Karpas-422 (cell line): Measurements from ENCODE around the gene NXPH2. TPM values are rescaled to one million over a fixed set of nuclear protein-coding genes. Genes with fewer than 3 reads are reported as not detected.

Experiments used
- DNase-seq: peaks from one replicate; pipeline ENCODE4 v3.0.0-alpha.2; 2015
- H2AFZ ChIP-seq: fragments of 200-600 bp; sonication (generic); 2 replicates; pipeline ENCODE4 v1.6.1; 2014; ENCODE audit warnings: antibody characterized with exemption, low read length, mixed read lengths
- H3K27ac ChIP-seq: fragments of 200-600 bp; sonication (generic); 2 replicates; pipeline ENCODE4 v1.5.1; 2014; ENCODE audit warnings: mild to moderate bottlenecking, low read length, moderate library complexity
- H3K27me3 ChIP-seq: fragments of 200-600 bp; sonication (generic); 2 replicates; pipeline ENCODE4 v1.6.1; 2014; ENCODE audit warnings: low read length, mixed read lengths
- H3K36me3 ChIP-seq: fragments of 200-600 bp; sonication (generic); 2 replicates; pipeline ENCODE4 v1.6.1; 2014; ENCODE audit warnings: low read length, mixed read lengths; ENCODE audit not compliant: insufficient read depth
- H3K4me1 ChIP-seq: fragments of 200-600 bp; sonication (generic); 2 replicates; pipeline ENCODE4 v1.6.1; 2014; ENCODE audit warnings: mild to moderate bottlenecking, low read length, mixed read lengths
- H3K4me2 ChIP-seq: fragments of 200-600 bp; sonication (generic); 2 replicates; pipeline ENCODE4 v1.6.1; 2014; ENCODE audit warnings: low read length, low read depth, mild to moderate bottlenecking; ENCODE audit not compliant: poor library complexity, severe bottlenecking
- H3K4me3 ChIP-seq: fragments of 200-600 bp; sonication (generic); 2 replicates; pipeline ENCODE4 v1.5.1; 2014; ENCODE audit warnings: mild to moderate bottlenecking, antibody characterized with exemption, low read length, mixed read lengths
- H3K79me2 ChIP-seq: fragments of 200-600 bp; sonication (generic); 2 replicates; pipeline ENCODE4 v1.6.1; 2014; ENCODE audit warnings: mild to moderate bottlenecking, low read length, mixed read lengths
- H3K9ac ChIP-seq: fragments of 200-600 bp; sonication (generic); 2 replicates; pipeline ENCODE4 v1.6.0; 2014; ENCODE audit warnings: low read length
- H3K9me2 ChIP-seq: fragments of 200-600 bp; sonication (generic), shearing (Covaris generic); replicated peaks from 2 replicates; pipeline ENCODE4 v1.6.0; 2014; ENCODE audit warnings: mild to moderate bottlenecking, low read length, moderate library complexity; ENCODE audit not compliant: insufficient read depth
- H3K9me3 ChIP-seq: fragments of 300-700, 200-600 bp; sonication (generic); 2 replicates; pipeline ENCODE4 v1.6.1; 2014; ENCODE audit warnings: low read length, mixed read lengths
- H4K20me1 ChIP-seq: fragments of 200-600 bp; sonication (generic); 2 replicates; pipeline ENCODE4 v1.6.1; 2014; ENCODE audit warnings: mild to moderate bottlenecking, antibody characterized with exemption, low read length, low read depth; ENCODE audit not compliant: insufficient read depth
- total RNA-seq: library from RNA; depleted of rRNA; stranded (reverse); fragments of >200 nt; shearing (Covaris generic); gene quantifications from 2 replicates; pipeline ENCODE4 v1.2.3, GENCODE V29; 2014; ENCODE audit warnings: low replicate concordance

The NXPH2 gene
- total RNA-seq, 1 experiment from 2014 or later: not detected

GRCh38 chr2:138771534-138771933 is 8.7 kb downstream of the NXPH2 start:
- Histone ChIP-seq H3K27ac (no peak overlapping the region), H3K9ac (no peak overlapping the region), H3K4me1 (no peaks in the 10 kb centered on the region), H3K4me2 (no peak overlapping the region), H3K36me3 (no peaks in the 10 kb centered on the region), H3K4me3 (no peak overlapping the region), H3K9me3 (no peaks in the 10 kb centered on the region), H3K79me2 (no peaks in the 10 kb centered on the region), H3K9me2 (no peaks in the 10 kb centered on the region), H4K20me1 (no peaks in the 10 kb centered on the region), H3K27me3 (0 out of 2 replicates have a peak, but pooled peaks cover 2% of the 10 kb centered on the region), H2AFZ (no peak overlapping the region)
- no peak for DNase-seq

- Histone ChIP-seq H4K20me1 (no peaks in the 10 kb centered on the region), H3K9me2 (no peaks in the 10 kb centered on the region), H2AFZ (no peak overlapping the region), H3K9ac (no peak overlapping the region), H3K9me3 (no peaks in the 10 kb centered on the region), H3K27ac (no peak overlapping the region), H3K4me3 (no peak overlapping the region), H3K79me2 (no peaks in the 10 kb centered on the region), H3K4me2 (no peak overlapping the region), H3K27me3 (no peaks in the 10 kb centered on the region), H3K4me1 (no peaks in the 10 kb centered on the region), H3K36me3 (no peaks in the 10 kb centered on the region)
- no peak for DNase-seq
Observed at GRCh38 chr2:138767101-138767500, 13.1 kb downstream of the NXPH2 start.

- no peak for DNase-seq
- no peaks in the 10 kb centered on the region for H3K36me3 ChIP-seq
- H3K9me2 ChIP-seq: no peaks in the 10 kb centered on the region
- H3K9me3 ChIP-seq: no peaks in the 10 kb centered on the region
- H3K4me2 ChIP-seq: no peak overlapping the region
- no peak overlapping the region for H3K27ac ChIP-seq
- no peaks in the 10 kb centered on the region for H4K20me1 ChIP-seq
- no peak overlapping the region for H3K9ac ChIP-seq
- no peak overlapping the region for H3K4me3 ChIP-seq
- no peaks in the 10 kb centered on the region for H3K4me1 ChIP-seq
- no peak overlapping the region for H2AFZ ChIP-seq
- no peaks in the 10 kb centered on the region for H3K27me3 ChIP-seq
- H3K79me2 ChIP-seq: no peaks in the 10 kb centered on the region
Observed at GRCh38 chr2:138766464-138766863, 13.7 kb downstream of the NXPH2 start.

- Histone ChIP-seq H3K9me2 (no peaks in the 10 kb centered on the region), H3K79me2 (no peaks in the 10 kb centered on the region), H3K4me1 (no peaks in the 10 kb centered on the region), H3K27me3 (no peaks in the 10 kb centered on the region), H4K20me1 (no peaks in the 10 kb centered on the region), H3K9ac (no peak overlapping the region), H2AFZ (no peak overlapping the region), H3K9me3 (no peaks in the 10 kb centered on the region), H3K4me2 (no peak overlapping the region), H3K36me3 (no peaks in the 10 kb centered on the region), H3K27ac (no peak overlapping the region), H3K4me3 (no peak overlapping the region)
- no peak for DNase-seq
Observed at GRCh38 chr2:138763971-138764370, 16.2 kb downstream of the NXPH2 start.

- H3K4me3 ChIP-seq: no peak overlapping the region
- H3K4me1 ChIP-seq: no peaks in the 10 kb centered on the region
- no peak overlapping the region for H2AFZ ChIP-seq
- no peak for DNase-seq
- no peaks in the 10 kb centered on the region for H3K79me2 ChIP-seq
- H3K36me3 ChIP-seq: no peaks in the 10 kb centered on the region
- H3K9ac ChIP-seq: no peak overlapping the region
- no peak overlapping the region for H3K4me2 ChIP-seq
- H4K20me1 ChIP-seq: no peaks in the 10 kb centered on the region
- no peaks in the 10 kb centered on the region for H3K9me2 ChIP-seq
- no peak overlapping the region for H3K27ac ChIP-seq
- H3K9me3 ChIP-seq: no peaks in the 10 kb centered on the region
- H3K27me3 ChIP-seq: no peaks in the 10 kb centered on the region
Observed at GRCh38 chr2:138762533-138762932, 17.7 kb downstream of the NXPH2 start.

GRCh38 chr2:138760676-138761075 is 19.5 kb downstream of the NXPH2 start:
- Histone ChIP-seq H3K27me3 (no peaks in the 10 kb centered on the region), H3K79me2 (no peaks in the 10 kb centered on the region), H3K36me3 (no peaks in the 10 kb centered on the region), H3K4me2 (no peak overlapping the region), H3K9me3 (no peaks in the 10 kb centered on the region), H3K4me1 (no peaks in the 10 kb centered on the region), H3K4me3 (no peak overlapping the region), H4K20me1 (no peaks in the 10 kb centered on the region), H3K9me2 (no peaks in the 10 kb centered on the region), H3K27ac (no peak overlapping the region), H2AFZ (no peak overlapping the region), H3K9ac (no peak overlapping the region)
- no peak for DNase-seq

GRCh38 chr2:138757384-138757783 is 22.8 kb downstream of the NXPH2 start:
- no peaks in the 10 kb centered on the region for H3K36me3 ChIP-seq
- no peak overlapping the region for H3K4me3 ChIP-seq
- no peaks in the 10 kb centered on the region for H3K4me1 ChIP-seq
- no peaks in the 10 kb centered on the region for H3K9me2 ChIP-seq
- no peak for DNase-seq
- H3K79me2 ChIP-seq: no peaks in the 10 kb centered on the region
- H2AFZ ChIP-seq: no peak overlapping the region
- H3K27me3 ChIP-seq: no peaks in the 10 kb centered on the region
- H3K9me3 ChIP-seq: no peaks in the 10 kb centered on the region
- no peak overlapping the region for H3K4me2 ChIP-seq
- no peak overlapping the region for H3K9ac ChIP-seq
- H4K20me1 ChIP-seq: no peaks in the 10 kb centered on the region
- H3K27ac ChIP-seq: no peak overlapping the region

- Histone ChIP-seq H3K9me3 (no peaks in the 10 kb centered on the region), H3K4me1 (no peaks in the 10 kb centered on the region), H2AFZ (no peak overlapping the region), H3K27me3 (no peaks in the 10 kb centered on the region), H3K27ac (no peak overlapping the region), H3K4me3 (no peak overlapping the region), H4K20me1 (no peaks in the 10 kb centered on the region), H3K36me3 (no peaks in the 10 kb centered on the region), H3K9me2 (no peaks in the 10 kb centered on the region), H3K9ac (no peak overlapping the region), H3K79me2 (no peaks in the 10 kb centered on the region), H3K4me2 (no peak overlapping the region)
- DNase-seq: no peak
Observed at GRCh38 chr2:138752197-138752956, 27.8 kb downstream of the NXPH2 start.
